Bronchial epithelial cell (primary cell): ENCODE measurements around the gene DNTT. TPM values are rescaled to one million over a fixed set of nuclear protein-coding genes. Genes with fewer than 3 reads are reported as not detected.
A peak's percentile ranks its signal among the peaks of the same experiment; 100 is the strongest.

ENCODE experiments used
- DNase-seq: peaks from one replicate; pipeline ENCODE4 v3.0.0-alpha.2; 2010; ENCODE audit warnings: low read depth
- FAIRE-seq: peaks from 2 replicates; lab custom pipeline; 2011; peaks lifted over from hg19 to GRCh38; lab: Jason Lieb, UNC
- H3K27me3 ChIP-seq: 2 replicates; pipeline ENCODE4 v1.5.1; 2011; ENCODE audit warnings: low read length; ENCODE audit not compliant: control insufficient read depth, insufficient read depth
- H3K36me3 ChIP-seq: 2 replicates; pipeline ENCODE4 v1.5.1; 2011; ENCODE audit warnings: low read length; ENCODE audit not compliant: control insufficient read depth, insufficient read depth
- H3K4me3 ChIP-seq: 2 replicates; pipeline ENCODE4 v1.5.1; 2011; ENCODE audit warnings: mild to moderate bottlenecking, low read depth, low read length, control low read depth
- CTCF ChIP-seq: IDR thresholded peaks from 2 replicates; pipeline ENCODE4 v1.5.1; 2011; ENCODE audit warnings: mild to moderate bottlenecking, moderate library complexity, low read length, control low read depth, inconsistent platforms; ENCODE audit not compliant: insufficient read depth, severe bottlenecking
- total RNA-seq: library from RNA; depleted of rRNA; stranded (reverse); fragments of >200 nt; gene quantifications from 2 replicates; pipeline ENCODE4 v1.2.1, GENCODE V29; 2014

DNTT gene
- total RNA-seq, 1 donor from 2014 or later = not detected

- FAIRE-seq (no peak), DNase-seq (no peak)
- no peaks in the 10 kb centered on the region for H3K36me3 ChIP-seq
- H3K4me3 ChIP-seq = no peak overlapping the region
- TF ChIP-seq CTCF = no peak
- H3K27me3 ChIP-seq = no peaks in the 10 kb centered on the region
Measured at GRCh38 chr10:96378741-96379140, 74.5 kb downstream of the DNTT start.

- FAIRE-seq (no peak), DNase-seq (no peak)
- Histone ChIP-seq H3K4me3 (no peak overlapping the region), H3K27me3 (no peaks in the 10 kb centered on the region), H3K36me3 (no peaks in the 10 kb centered on the region)
- no peak for TF ChIP-seq CTCF
Measured at GRCh38 chr10:96379758-96380157, 75.5 kb downstream of the DNTT start.

- Histone ChIP-seq H3K4me3 (no peak overlapping the region), H3K27me3 (no peaks in the 10 kb centered on the region), H3K36me3 (no peaks in the 10 kb centered on the region)
- DNase-seq = peak; percentile 11
- FAIRE-seq = peak; percentile 68
- no peak for TF ChIP-seq CTCF
Measured at GRCh38 chr10:96380821-96381220, 76.6 kb downstream of the DNTT start.

- H3K27me3 ChIP-seq = no peaks in the 10 kb centered on the region
- DNase-seq (no peak), FAIRE-seq (no peak)
- no peaks in the 10 kb centered on the region for H3K36me3 ChIP-seq
- no peak for TF ChIP-seq CTCF
- H3K4me3 ChIP-seq = no peak overlapping the region
Measured at GRCh38 chr10:96384506-96384905, 80.3 kb downstream of the DNTT start.

- Histone ChIP-seq H3K36me3 (no peaks in the 10 kb centered on the region), H3K4me3 (no peak overlapping the region), H3K27me3 (peaks cover 3% of the 10 kb centered on the region)
- DNase-seq = no peak
- no peak for TF ChIP-seq CTCF
- no peak for FAIRE-seq
Measured at GRCh38 chr10:96387161-96387560, 82.9 kb downstream of the DNTT start.

- Histone ChIP-seq H3K4me3 (no peak overlapping the region), H3K27me3 (peaks cover 3% of the 10 kb centered on the region), H3K36me3 (no peaks in the 10 kb centered on the region)
- DNase-seq (no peak), FAIRE-seq (no peak)
- TF ChIP-seq CTCF = no peak
Measured at GRCh38 chr10:96387601-96388000, 83.4 kb downstream of the DNTT start.
